K562 (cell line): ENCODE measurements around the gene EVA1B.

Source experiments
- POLR2A ChIP-seq: fragments of 450-650 bp; conservative IDR thresholded peaks from 2 replicates; pipeline ENCODE4 v1.6.1; 2016
- PRPF4 ChIP-seq: fragments of 200-400 bp; formaldehyde crosslinking; IDR thresholded peaks from one replicate; pipeline ENCODE4 v1.6.1; 2017; ENCODE audit warnings: low read length, low read depth, mild to moderate bottlenecking; ENCODE audit not compliant: insufficient read depth, poor library complexity, severe bottlenecking
- ZNF197 ChIP-seq: fragments of 200-800 bp; sonication (Bioruptor generic); IDR thresholded peaks from 2 replicates; pipeline ENCODE4 v1.6.1; 2016; ENCODE audit warnings: low read depth, missing genetic modification characterization, missing compliant biosample characterization
- TF ChIP-seq, protein P1 (sequence below), 3 experiments: IDR thresholded peaks in 2 of 3; conservative IDR thresholded peaks in 1 of 3; 2 replicates each; pipeline ENCODE4 v1.5.1; 2011 to 2012; ENCODE audit warnings: low read length in 3 of 3, mild to moderate bottlenecking in 3 of 3, control low read depth in 2 of 3, improper control_type of control experiment in 1 of 3, inconsistent platforms in 1 of 3, low read depth in 1 of 3, mixed read lengths in 1 of 3, moderate library complexity in 1 of 3; ENCODE audit not compliant: insufficient read depth in 2 of 3
- TF ChIP-seq, protein P2 (sequence below): sonication (generic); formaldehyde crosslinking; IDR thresholded peaks from 2 replicates; pipeline ENCODE4 v1.9.0; 2022; ENCODE audit warnings: mild to moderate bottlenecking, missing genetic modification reagents
- TF ChIP-seq, protein P3 (sequence below): sonication (generic); formaldehyde crosslinking; IDR thresholded peaks from 2 replicates; pipeline ENCODE4 v1.5.0; 2020; ENCODE audit warnings: missing genetic modification reagents

DNA sequence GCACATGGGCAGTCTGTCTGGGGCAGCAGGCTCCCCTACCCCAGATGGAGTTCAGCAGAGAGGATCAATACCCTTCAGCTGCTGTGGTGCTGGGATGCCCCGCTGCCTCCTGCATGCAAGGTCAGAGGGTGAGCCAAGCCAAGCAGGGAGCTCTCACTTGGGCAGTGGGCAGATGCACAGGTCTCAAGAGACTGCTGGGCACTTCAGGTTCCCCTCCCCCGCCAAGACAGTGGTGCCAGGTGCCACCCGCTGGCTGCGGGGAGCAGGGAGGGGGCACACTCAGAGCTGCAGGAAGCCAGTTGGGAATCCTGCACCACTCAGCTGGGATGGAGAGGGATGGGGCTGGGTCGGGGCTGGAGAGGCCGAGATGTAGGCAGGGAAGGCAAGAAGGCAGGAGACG lies 15.8 kb upstream of the EVA1B start:
- TF ChIP-seq, protein P1, sequence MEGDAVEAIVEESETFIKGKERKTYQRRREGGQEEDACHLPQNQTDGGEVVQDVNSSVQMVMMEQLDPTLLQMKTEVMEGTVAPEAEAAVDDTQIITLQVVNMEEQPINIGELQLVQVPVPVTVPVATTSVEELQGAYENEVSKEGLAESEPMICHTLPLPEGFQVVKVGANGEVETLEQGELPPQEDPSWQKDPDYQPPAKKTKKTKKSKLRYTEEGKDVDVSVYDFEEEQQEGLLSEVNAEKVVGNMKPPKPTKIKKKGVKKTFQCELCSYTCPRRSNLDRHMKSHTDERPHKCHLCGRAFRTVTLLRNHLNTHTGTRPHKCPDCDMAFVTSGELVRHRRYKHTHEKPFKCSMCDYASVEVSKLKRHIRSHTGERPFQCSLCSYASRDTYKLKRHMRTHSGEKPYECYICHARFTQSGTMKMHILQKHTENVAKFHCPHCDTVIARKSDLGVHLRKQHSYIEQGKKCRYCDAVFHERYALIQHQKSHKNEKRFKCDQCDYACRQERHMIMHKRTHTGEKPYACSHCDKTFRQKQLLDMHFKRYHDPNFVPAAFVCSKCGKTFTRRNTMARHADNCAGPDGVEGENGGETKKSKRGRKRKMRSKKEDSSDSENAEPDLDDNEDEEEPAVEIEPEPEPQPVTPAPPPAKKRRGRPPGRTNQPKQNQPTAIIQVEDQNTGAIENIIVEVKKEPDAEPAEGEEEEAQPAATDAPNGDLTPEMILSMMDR (IDR thresholded peaks at IDR 0.05 in 2 of 3, conservative IDR thresholded peaks at IDR 0.05 in 1 of 3; ENCODE audit: insufficient read depth in 2 of 3, low read depth in 1 of 3, low read length in 3 of 3) = no peak
- TF ChIP-seq, protein P2, sequence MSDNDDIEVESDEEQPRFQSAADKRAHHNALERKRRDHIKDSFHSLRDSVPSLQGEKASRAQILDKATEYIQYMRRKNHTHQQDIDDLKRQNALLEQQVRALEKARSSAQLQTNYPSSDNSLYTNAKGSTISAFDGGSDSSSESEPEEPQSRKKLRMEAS (CRISPR knock-in tag) = no peak
- TF ChIP-seq ZNF197 (CRISPR knock-in tag) (no peak), PRPF4 (no peak), POLR2A (0 out of 2 replicates have a peak, but pooled peaks have one; percentile 41)
- TF ChIP-seq, protein P3, sequence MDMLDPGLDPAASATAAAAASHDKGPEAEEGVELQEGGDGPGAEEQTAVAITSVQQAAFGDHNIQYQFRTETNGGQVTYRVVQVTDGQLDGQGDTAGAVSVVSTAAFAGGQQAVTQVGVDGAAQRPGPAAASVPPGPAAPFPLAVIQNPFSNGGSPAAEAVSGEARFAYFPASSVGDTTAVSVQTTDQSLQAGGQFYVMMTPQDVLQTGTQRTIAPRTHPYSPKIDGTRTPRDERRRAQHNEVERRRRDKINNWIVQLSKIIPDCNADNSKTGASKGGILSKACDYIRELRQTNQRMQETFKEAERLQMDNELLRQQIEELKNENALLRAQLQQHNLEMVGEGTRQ (CRISPR knock-in tag) = no peak
